HG03025 (cell line): ENCODE data around the gene PKN3.
"Not testable (repeated sequence)": the region's sequence is repeated elsewhere in the genome, so short reads cannot be mapped to it uniquely, and the experiment has no call there.

ENCODE experiments used
- ATAC-seq: cut with Tn5 transposase; IDR thresholded peaks from one replicate; pipeline ENCODE4 v1.9.1; 2021; ENCODE audit warnings: mild to moderate bottlenecking, moderate library complexity; ENCODE audit not compliant: unreplicated experiment, low FRiP score

Gene PKN3

GRCh38 chr9:128689820-128690683 lies 12.3 kb upstream of the PKN3 start:
- peak; percentile 13 for ATAC-seq

DNA sequence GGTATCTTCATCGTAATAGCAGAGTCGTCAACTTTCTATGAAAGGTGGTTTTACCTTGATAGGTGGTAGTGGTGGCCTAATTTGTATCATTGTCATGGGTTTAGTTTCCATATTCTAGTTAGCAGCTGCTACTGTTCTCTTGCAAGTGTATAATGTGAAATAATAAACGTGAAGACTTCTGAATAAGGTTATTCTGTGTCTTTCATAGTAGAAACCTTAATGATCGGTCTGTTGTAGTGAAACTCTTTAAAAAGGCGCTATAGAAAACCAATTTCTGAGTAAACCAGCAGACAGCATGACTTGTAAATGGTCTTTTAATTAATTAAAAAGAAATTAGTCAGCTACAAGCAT lies 11.6 kb upstream of the PKN3 start:
- no peak for ATAC-seq

DNA sequence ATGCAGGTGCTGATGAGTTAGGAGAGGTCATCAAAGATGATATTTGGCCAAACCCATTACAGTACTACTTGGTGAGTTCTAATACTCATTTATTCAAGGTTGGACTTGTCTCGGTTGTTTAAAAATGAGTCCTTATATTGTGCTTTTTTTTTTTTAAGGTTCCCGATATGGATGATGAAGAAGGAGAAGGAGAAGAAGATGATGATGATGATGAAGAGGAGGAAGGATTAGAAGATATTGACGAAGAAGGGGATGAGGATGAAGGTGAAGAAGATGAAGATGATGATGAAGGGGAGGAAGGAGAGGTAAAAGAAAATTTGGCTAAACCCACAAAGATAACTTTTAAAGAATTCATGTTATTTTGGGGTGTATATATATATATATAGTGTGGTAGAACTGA lies 8.6 kb upstream of the PKN3 start:
- not testable (repeated sequence) for ATAC-seq

DNA sequence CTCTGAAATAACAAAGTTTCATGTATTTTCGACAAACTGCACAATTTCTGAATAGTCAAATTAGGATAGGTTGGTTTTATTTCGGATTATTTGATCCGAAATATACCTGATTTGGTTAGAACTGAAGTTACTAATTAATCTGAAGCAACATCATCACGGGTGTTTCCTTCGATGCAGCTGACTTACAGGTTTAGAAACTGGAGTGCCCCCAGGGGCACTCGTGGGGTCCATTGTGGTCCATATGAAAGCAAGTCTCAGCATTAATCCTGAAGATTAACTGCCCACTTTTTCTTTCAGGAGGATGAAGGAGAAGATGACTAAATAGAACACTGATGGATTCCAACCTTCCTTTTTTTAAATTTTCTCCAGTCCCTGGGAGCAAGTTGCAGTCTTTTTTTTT lies 8.0 kb upstream of the PKN3 start:
- ATAC-seq: no peak

- no peak for ATAC-seq
Observed at GRCh38 chr9:128696923-128697707, 5.2 kb upstream of the PKN3 start.

GRCh38 chr9:128699096-128699795 lies 3.1 kb upstream of the PKN3 start:
- ATAC-seq: not testable (repeated sequence)

GRCh38 chr9:128701227-128701854 lies 962 bp upstream of the PKN3 start:
- no peak for ATAC-seq

DNA sequence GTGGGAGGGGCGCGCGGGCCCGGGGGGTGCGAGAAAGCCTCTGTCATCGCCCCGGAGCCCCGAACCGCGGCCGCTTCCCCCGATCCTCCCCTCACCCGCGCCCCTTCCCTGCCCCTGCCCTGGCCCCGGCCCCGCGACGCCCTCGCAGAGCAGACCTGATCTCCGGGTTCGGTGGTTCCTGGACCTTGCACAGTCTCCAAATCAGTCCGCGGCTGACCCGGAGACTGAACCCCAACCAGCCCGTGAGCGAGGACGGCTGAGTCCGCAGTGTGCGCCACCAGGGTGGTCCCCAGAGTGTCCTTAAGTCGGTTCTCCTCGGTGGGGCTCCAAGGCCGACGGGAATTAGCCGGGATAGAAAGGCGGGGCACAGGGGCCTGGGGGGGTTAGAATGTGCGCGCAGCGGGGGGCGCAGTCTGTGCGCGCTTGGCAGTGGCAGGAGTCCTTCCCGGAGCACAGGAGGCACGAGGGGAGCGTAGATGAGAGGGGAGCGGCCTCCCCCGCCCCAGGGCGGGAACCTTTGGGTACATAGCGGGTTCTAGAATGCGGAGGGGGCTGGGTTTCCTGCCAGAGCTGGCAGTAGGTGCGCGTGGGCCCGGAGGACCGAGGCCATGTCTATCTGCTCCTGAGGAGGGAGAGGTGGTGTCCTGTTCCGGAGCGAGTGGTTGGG lies 779 bp downstream of the PKN3 start:
- ATAC-seq: peak; percentile 12

DNA sequence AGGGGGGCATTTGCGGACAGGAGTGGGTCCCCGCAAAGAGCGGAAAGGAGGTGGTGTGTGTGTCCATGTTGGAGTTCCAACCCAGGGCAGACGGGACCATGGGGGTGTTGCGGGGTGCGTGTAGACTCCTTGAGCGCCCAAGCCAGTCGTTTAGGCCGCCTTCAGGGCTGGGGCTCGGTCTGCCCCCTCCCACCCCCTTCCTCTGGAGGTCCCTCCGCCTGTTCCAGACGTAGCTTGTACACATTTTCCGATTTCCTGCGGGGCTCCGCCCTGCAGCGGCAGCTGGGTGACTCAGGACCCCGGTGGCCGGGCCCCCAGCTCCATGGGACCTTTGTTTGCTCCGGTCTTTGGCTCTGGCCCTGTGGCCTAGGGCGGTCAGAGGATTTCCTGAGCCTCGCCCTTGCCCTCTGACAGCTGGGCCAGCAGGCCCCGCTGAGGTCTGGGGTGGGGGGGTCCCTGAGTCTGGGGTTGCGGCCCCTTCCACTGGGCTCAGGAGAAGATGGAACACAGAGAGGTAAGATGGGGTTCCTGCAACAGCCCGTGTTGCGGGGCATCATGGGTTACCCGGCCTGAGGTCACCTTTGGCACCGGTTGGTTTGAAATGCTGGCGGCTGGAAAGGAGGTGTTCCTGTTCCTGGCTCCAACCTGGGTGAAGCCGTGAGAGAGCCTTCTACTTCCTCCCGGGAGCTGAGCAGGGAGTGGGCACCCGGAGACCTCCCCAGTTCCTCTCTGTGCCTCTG lies 1.5 kb downstream of the PKN3 start:
- no peak for ATAC-seq

- ATAC-seq: no peak
Observed at GRCh38 chr9:128704356-128704670, 2.0 kb downstream of the PKN3 start.

DNA sequence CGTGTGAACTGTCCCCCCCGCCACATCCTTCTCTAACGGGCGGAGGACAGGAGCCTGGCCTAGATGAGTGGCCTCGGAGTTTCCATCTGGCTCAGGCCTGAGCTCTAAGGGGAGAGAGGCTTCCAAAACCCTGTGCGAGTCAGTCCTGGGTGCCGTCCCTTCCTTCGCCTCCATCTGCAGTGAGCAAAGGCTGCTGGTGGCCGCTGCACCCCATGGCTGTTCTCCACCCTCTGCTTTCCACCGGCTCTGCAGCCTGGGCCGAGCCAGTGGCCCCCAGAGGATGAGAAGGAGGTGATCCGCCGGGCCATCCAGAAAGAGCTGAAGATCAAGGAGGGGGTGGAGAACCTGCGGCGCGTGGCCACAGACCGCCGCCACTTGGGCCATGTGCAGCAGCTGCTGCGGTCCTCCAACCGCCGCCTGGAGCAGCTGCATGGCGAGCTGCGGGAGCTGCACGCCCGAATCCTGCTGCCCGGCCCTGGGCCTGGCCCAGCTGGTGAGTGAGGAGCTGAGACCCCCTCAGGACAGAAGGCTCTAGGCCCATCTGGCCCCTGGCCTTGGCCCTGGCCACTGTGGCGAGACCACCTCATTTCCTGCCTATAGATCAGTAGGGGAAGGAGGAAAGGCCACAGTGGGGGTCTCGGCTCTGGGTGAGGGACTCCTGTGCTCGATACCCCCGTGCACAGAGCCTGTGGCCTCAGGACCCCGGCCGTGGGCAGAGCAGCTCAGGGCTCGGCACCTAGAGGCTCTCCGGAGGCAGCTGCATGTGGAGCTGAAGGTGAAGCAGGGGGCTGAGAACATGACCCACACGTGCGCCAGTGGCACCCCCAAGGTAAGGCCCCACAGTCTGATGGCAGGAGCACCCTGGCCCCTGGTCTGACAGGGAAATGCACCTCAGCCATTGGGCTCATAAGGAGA lies 3.0 kb downstream of the PKN3 start:
- ATAC-seq: no peak

DNA sequence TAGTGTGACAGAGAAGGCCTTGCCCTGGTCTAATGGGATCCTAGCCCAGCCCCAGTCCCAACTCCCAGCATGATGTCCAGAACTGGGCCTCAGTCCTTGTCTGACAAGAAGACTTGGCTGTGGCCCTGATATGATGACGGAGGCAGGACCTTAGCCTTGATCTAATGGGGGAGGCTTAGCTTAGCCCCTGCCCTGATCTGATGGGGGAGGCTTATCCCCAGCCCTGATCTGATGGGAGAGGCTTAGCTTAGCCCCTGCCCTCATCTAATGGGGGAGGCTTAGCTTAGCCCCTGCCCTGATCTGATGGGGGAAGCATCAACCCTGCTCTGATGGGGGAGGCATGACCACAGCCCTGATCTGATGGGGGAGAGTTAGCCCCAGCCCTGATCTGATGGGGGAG lies 3.7 kb downstream of the PKN3 start:
- no peak for ATAC-seq

DNA sequence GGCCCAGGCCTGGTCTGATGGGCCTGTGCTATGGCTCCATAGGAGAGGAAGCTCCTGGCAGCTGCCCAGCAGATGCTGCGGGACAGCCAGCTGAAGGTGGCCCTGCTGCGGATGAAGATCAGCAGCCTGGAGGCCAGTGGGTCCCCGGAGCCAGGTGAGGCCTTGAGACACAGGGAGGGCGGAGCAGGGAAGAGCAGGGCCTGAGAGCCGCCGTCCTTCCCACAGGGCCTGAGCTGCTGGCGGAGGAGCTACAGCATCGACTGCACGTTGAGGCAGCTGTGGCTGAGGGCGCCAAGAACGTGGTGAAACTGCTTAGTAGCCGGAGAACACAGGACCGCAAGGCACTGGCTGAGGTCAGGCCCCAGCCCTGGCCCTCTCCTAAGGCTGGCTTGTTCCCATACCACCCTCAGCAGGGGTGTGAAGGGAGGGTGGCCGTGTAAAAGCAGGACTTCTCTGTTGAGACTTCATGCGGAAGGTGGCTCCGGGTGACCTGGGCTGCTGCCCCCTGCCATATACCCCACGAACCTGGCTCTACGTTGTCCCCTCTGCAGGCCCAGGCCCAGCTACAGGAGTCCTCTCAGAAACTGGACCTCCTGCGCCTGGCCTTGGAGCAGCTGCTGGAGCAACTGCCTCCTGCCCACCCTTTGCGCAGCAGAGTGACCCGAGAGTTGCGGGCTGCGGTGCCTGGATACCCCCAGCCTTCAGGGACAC lies 4.5 kb downstream of the PKN3 start:
- no peak for ATAC-seq

DNA sequence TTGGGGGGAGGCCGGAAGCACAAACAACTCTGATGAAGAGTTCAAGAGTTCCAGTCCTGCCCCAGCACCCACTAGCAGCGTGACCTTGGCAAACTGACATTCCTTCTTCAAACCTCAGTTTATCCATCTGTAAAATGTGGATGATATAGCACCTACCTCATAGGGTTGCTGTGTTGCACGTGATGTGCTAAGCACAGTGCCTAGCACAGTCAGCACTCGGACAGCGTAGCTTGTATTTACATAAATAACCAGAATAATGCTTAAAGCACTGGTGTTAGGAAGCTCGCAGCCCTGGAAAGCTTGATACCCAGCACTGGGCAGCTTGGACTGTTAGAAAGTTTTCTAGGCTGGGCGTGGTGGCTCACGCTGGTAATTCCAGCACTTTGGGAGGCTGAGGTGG lies 5.1 kb downstream of the PKN3 start:
- no peak for ATAC-seq

- no peak for ATAC-seq
Observed at GRCh38 chr9:128712451-128713410, 10.4 kb downstream of the PKN3 start.

DNA sequence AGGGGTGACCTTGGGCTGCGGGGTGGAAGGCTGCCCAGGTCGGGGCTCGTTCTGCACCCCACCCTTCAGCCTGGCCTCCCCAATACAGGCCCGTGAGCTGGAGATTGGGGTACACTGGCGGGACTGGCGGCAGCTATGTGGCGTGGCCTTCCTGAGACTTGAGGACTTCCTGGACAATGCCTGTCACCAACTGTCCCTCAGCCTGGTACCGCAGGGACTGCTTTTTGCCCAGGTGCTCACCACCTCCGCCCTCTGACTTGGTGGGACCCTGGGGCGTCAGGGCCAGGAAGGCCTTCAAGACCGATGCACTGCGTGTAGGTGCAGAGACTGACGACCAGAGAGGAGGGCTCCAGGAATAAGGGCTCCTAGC lies 11.1 kb downstream of the PKN3 start:
- no peak for ATAC-seq

DNA sequence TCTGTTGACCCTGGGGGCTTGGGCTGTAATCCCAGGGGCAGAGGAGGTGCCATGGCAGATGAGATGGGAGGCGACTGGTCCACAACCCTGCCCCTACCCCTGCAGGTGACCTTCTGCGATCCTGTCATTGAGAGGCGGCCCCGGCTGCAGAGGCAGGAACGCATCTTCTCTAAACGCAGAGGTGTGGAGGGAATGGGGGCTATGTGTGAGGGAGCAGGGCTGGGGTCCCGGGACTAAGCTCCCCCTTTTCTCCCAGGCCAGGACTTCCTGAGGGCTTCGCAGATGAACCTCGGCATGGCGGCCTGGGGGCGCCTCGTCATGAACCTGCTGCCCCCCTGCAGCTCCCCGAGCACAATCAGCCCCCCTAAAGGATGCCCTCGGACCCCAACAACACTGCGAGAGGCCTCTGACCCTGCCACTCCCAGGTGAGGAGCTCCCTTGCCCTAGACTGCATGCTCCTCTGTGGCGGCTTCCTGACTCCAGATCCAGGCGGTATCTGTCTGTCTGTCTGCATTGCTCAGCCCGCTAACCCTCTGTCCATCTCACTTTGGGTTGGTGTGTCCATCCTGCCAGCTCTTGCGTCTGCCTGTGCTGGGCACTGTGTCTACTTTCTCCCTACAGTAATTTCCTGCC lies 11.8 kb downstream of the PKN3 start:
- no peak for ATAC-seq
